T-helper 2 cell (primary cell): ENCODE measurements around the gene SYNPO2.
"Not testable (repeated sequence)": the region's sequence is repeated elsewhere in the genome, so short reads cannot be mapped to it uniquely, and the experiment has no call there.

Source experiments
- DNase-seq, 5 experiments: peaks; one replicate each; pipeline versions ENCODE4 v3.0.0 to v3.0.0-alpha.2; 2012 to 2022
- total RNA-seq, 2 donors: gene quantifications; one replicate each; lab custom pipeline; 2026; lab: John Stamatoyannopoulos, UW

SYNPO2 gene, protein sequence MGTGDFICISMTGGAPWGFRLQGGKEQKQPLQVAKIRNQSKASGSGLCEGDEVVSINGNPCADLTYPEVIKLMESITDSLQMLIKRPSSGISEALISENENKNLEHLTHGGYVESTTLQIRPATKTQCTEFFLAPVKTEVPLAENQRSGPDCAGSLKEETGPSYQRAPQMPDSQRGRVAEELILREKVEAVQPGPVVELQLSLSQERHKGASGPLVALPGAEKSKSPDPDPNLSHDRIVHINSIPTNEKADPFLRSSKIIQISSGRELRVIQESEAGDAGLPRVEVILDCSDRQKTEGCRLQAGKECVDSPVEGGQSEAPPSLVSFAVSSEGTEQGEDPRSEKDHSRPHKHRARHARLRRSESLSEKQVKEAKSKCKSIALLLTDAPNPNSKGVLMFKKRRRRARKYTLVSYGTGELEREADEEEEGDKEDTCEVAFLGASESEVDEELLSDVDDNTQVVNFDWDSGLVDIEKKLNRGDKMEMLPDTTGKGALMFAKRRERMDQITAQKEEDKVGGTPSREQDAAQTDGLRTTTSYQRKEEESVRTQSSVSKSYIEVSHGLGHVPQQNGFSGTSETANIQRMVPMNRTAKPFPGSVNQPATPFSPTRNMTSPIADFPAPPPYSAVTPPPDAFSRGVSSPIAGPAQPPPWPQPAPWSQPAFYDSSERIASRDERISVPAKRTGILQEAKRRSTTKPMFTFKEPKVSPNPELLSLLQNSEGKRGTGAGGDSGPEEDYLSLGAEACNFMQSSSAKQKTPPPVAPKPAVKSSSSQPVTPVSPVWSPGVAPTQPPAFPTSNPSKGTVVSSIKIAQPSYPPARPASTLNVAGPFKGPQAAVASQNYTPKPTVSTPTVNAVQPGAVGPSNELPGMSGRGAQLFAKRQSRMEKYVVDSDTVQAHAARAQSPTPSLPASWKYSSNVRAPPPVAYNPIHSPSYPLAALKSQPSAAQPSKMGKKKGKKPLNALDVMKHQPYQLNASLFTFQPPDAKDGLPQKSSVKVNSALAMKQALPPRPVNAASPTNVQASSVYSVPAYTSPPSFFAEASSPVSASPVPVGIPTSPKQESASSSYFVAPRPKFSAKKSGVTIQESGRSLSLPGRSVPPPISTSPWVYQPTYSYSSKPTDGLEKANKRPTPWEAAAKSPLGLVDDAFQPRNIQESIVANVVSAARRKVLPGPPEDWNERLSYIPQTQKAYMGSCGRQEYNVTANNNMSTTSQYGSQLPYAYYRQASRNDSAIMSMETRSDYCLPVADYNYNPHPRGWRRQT
- 0.31 to 4.0 reads per million in 2 donors for total RNA-seq

DNA sequence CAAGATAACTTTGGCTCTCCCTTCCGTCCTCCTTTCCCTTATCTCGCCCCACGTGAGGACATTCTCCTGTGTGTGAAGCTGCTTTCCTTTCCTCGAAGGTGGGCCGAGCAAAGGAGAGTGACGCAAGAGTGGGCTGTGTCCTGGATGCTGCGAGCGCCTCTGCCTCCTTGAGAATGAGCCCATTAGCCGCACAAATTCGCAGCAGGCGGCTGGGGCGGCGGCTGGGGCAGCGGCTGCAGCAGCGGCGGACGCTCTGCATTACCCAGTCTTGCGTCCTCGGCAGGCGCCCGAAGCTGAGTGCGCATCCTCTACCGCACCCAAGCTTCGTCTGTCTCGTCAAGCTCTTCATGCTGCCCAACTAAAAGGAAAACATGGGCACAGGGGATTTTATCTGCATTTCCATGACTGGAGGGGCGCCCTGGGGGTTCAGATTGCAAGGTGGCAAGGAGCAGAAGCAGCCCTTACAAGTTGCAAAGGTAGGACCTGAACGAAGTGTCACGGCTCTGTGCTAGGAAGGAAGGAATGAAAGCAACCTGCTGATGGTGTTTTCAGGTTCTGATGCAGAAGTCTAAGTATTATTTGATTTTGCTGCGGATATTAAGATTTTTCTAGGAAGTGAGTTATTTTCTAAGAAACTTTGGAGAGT, at the start of gene SYNPO2:
TSS of gene SYNPO2 (plus strand) at position 189 of the 646 bp plus-strand sequence. CDS start at position 372, 183 bp downstream.
- peak in 3 of 5 experiments; percentile 5 to 46 (median 6) for DNase-seq

DNA sequence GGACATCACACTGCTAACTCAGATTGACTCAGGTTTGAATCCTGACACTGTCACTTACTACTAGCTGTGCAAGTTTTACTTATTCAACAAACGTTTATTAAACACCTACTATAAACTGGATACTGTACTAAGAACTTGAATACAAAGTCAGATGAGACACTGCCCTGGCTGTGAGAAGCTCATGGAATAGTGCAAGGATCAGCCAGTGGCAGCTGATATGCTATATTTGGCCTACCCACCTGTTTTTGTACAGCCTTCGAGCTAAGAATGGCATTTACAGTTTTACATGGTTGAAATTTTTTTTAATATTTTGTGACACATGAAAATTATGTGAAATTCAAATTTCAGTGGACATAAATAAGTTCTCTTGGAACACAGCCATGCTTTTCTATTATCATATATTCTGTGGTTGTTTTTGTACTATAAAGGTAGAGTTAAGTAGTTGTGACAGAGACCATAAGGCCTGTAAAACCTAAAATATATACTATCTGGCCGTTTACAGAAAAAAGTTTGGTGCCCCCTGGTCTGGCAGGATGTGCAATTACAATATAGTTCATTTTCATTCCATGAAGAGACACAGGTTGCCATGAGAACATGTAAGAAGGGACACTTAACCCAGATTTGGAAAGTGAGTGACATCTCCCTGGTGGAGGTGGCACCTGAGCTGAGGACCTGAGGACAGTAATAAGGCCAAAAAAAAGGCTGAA, 49.3 kb upstream of the SYNPO2 start:
- DNase-seq = no peak

DNA sequence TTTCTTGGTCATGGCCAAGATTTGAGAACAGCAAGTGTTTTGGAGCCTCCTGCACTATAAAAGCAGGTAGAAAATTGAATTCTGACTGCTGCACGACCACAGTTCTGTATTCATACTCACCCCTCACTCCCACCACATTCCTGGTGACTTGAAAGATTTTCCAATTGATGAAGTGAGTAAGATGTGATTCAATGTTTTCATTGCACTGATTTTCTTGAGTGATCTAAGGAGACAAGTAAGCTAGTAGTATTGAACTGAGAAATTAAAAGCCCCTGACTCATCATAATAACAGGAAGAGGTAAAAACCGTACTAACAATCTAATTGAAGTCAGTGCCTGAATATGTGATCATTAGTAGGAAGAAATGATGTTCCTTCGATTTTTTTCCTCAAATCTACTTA, 46.6 kb upstream of the SYNPO2 start:
- no peak for DNase-seq

DNA sequence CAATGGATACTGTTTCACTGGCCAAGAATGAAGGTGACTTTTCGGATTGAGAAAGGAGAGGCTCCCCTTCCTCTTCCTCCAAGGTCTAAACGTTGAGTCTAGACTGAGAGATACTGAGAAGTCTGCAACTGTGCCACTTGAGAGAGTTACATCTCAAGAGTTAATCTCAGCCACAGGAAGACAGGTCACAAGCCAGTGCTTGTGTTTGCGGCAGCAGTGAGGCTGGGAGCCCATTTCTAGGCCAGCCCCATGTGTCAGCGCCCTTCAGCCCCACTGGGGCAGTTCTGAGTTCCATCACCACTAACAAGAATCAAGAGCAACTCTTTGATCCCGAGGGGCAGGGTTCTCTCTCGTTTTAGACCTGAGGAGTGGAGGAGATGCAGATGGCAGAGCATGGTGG, 45.4 kb upstream of the SYNPO2 start:
- no peak for DNase-seq

DNA sequence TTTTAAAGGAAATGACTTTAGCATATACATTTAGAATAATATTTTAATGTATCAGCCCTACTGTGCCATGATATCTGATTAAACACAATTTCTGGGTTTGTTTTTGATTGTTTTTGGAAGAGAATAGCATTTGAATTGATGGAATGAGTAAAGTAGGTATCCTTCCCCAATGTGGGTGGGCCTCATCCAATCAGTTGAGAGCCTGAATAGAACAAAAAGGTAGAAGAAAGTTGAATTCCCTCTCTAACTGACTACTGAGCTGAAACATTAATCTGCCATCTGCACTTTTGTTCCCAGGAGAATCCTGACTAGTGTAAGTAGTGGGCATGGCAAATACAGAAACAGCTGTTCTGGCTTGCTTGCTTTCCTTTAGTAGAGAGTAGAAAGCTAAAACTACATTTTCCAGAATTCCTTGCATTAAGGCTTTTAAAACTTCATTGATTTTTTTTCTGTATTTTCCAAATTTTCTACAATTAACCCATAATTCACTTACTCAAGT, 43.1 kb upstream of the SYNPO2 start:
- no peak for DNase-seq

DNA sequence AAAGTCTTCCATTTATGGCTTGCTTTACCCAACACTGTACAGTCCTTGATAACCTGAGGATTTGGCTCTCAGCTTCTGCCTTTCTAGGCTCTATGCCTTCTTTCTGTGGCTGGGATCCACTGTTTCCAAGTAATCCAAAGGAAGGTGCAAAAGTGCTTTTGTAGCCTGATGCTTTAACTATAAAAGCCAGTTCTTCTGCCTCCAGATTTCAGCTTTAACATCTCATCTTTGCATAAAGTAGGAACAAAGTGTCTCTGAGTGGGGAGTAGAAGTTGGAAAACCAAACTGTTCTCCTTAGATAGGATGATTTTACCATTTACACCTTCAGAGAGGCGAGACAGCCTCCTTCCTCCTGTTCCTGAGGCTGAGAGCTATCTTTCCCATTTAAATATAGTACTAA, 41.7 kb upstream of the SYNPO2 start:
- DNase-seq = no peak

DNA sequence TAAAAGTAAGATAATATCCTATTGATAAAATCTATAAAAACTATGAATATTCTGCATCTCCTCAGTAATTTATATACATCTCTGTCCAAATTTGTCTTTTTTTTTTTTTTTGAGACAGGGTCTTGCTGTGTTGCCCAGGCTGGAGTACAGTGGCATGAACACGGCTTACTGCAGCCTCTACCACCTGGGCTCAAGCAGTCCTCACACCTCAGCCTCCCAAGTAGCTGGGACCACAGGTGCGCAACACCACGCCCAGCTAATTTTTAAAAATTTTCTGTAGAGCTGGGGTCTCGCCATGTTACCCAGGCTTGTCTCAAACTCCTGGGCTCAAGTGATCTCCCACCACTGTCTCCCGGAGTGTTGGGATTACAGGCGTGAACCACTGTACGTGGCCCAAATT, 40.4 kb upstream of the SYNPO2 start:
- no peak for DNase-seq

DNA sequence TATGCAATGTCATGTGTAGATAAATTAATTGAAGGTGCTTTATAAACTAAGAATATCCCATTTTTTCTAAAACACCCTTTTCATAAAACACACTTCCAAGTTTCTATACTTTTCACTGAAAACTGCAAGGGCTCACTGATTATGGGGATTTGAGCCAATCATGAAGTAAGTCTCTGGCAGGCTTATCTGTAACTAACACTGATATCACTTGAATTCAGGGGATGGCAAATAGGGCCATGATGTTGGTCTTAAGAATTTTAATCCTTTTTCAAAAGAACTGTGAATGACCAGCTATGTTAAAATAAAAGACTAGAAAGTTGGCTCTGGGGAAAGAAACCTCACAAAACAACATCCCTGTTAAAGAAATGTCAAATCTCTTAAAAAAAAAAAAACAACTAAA, 39.8 kb upstream of the SYNPO2 start:
- DNase-seq = no peak

DNA sequence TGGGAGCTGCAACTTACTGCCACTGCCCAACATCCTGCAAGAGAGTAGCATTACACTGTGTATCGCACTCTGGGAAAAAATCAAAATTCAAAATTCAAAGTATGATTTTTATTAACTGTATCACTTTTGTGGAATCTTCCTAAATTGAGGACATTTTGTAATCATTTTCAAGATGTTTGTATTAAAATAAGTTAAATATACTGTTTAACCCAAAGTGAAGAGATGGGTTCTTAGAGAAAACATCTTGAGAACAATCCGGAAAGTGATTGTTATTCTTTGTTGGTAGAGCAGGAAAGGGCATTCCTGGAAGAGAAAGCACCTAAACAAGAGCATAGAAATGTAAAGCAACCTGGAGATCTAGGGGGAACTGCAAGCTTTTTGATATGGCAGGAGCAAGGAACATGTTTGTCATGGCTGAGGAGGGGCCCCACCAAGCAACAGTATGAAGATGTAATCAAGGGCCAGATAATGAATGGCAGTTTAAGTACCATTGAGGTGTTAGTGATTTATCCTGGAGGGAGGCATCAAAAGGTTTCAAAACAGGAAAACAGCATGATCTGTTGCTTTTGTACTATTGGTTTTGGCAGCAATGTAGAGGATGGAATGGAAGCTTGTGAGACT, 38.7 kb upstream of the SYNPO2 start:
- DNase-seq = no peak

DNA sequence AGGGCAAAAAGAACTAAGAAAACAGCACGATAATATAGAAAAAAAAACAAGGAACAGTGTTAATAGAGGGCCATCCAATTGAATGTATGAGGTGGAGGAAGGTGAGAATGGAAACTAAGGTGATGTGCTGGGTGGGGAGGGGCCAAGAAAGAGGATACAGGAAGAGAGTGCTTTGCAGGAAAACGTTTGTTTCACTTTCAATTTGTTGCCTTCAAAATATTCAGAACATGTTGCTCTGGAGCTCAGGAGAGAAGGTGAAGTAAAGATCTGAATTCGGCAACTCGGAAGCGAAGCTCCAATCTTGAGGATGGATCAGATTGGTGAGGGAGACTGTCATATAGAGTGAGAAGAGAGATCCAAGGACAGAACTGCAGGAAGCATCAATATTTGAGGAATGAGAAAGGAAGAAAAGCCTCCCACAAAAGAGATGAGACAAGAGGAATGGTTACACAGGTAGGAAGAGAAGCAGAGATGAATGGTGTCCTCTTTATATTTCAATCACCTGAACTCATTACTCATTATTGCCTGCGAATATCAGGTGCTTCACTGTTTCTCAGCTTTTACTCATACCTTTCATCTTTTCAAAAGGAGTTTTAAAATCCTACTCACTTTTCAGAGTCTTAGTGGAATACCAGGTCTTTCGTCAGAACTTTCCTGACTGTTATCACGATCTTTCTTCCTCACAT, 38.0 kb upstream of the SYNPO2 start:
- DNase-seq = peak in 3 of 5 experiments; percentile 24 to 82 (median 41)

DNA sequence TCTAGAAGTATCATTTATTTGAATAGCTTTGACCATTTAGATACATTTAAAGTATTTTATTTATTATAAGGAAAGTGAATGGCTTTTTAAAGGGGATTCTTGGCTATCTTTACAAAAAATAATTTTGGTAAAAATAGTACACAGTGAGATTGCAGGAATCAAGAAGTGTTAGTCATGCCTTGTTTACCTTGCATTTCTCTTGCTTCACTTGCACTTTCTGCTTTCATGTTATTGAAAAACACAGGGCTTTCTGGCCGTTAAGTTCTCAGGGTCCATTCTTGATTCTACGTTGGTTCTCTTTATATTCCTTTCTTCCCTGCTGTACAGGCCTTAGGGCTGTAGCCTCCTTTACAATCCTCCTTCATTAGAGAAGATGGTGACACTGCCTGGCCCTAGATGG, 30.9 kb upstream of the SYNPO2 start:
- no peak for DNase-seq

DNA sequence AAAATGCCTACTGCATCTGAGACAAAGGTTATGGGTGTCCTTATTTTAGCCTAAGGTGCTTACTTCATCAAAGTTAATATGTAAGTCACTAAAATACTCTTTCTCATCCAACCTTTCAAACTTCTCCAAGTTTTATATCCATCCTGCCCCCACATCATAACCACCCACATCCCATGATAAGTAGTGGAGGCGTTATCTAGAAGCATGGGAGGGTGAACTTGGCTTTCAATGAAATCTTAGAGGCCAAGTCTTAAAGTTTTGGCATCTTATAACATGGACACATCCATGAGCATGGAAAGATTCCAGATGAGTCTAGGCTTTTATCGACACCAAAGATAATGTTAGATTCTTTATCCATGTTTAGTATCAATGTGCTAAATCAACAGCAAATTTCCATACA, 29.9 kb upstream of the SYNPO2 start:
- DNase-seq = no peak

DNA sequence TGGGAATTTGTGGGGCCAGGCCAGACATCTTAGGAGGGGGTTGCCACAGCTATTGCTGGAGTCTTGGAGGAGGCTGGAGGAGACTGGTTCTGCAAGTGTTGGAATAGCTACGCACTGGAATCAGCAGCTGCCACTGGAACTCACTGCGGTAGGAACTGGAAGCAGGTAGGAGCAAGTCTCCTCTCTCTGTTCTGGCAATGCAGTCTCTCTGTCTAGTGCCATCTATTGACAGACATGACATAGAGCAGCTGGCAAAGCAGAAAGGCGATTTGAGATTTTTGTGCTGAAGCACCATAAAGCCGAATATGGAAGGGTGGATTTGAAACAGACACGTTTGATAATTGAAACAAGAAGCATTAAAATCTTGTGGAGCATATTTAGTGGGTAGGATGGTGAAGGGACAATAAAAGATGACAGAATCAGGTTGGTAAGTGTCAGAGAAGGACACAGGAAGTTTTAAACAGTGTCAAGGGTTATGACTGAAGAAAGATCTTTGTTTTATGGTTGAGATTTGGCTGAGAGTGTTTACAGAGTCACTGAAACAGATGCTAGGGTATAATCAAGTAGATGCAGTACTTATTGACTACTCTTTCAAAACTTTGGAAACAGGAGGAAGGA, 23.5 kb upstream of the SYNPO2 start:
- peak in 1 of 5 experiments; percentile 52 for DNase-seq

DNA sequence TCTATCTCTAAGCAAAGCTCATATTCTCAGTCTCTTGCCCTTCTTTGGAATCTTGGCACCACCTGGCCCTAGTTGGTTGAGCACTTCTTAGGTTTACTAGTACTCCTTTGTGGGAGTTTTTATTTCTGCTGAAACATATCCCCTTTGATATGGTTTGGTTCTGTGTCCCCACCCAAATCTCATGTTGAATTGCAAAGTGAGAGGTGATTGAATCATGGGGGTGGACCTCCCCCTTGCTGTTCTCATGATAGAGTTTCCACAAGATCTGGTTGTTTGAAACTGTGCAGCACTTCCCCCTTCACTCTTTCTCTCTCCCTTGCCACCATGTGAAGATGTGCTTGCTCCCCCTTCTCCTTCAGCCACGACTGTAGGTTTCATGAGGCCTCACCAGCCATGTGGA, 22.2 kb upstream of the SYNPO2 start:
- no peak for DNase-seq

DNA sequence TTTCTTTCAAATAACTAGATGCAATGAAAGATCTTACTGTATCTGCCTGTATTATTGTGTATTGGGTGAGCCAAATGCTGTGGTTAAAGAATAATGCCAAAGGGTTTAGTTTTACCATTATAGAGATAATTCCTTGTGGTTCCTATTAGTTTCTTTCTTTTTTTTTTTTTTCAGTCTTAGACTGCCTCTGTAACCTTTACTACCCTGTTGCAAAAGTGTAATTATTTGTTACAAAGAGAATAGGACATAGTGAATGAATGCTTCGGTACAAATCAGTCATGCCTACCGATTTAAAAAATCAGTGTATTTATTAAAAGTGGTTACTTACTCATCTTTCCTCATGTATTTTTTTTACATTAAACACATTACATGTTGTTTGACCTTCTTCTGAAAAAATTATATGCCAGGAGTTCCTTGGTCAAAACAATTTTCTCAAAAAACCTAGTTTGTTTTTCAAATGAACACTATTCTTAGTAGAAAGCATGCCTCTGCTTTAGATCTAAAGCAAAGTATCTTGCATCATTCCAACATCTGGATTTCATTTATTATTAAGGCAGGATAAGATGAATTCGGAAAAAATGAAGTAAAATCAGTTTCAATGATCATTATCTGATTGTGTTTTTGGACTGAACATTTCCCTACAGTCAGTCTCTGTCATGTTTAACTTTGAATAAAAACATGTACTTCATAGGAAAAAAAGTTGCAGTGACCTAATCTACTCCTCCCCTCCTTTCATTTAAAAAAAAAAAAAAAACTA, 21.2 kb upstream of the SYNPO2 start:
- DNase-seq = no peak

DNA sequence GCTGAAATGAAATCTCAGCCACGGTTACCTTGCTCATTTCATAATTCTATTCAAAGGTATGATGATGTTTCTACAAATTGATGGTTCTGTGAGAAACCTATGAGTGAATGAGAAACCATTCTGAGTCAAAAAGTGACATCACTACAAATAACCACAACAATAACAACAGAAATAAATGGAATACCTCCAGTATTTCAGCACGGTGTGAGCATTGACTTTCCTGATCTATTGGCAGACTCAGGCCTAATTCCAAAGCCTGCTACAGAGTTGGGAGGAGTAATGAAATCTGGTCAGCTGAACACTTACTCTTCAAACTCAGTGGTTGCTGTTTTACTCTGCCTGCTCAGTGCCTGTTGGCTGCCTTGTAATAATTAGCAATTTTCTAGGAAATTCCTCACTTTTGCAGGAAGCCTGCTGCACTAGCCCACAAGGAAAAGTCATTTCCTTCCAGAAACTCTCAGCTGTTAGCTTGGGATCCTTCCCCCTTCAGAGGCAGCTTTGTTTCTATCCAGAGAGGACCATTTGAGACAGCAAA, 18.8 kb upstream of the SYNPO2 start:
- no peak for DNase-seq

DNA sequence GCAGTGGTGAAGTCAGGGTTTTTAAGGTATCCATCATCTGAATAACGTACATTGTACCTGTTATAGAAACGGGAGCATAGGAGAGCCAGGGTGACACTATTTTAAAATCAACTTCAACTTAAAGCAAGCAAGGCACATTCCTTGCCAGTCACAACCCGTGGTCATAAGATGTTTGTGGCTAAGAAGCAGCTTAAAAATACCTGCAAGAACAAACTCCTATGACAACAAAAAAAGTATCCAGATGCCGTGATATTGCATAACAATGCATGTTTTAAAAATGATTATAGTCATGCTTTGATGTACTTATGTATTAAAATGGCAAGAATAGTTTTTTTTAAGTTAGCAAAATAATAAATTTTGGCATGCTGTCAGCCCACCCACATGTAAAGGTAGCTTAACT, 16.5 kb upstream of the SYNPO2 start:
- no peak for DNase-seq

DNA sequence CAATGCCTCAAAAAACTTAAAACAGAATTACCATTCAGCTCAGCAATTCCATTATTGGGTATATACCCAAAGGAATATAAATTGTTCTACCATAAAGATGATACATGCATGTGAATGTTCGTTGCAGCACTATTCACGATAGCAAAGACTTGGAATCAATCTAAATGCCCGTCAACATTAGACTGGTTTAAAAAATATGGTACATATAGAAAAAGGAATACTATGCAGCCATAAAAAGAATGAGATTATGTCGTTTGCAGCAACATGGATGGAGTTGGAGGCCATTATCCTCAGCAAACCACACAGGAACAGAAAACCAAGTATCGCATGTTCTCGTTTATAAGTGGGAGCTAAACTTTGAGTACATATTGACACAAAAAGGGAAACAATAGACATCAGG, 10.9 kb upstream of the SYNPO2 start:
- DNase-seq = no peak

DNA sequence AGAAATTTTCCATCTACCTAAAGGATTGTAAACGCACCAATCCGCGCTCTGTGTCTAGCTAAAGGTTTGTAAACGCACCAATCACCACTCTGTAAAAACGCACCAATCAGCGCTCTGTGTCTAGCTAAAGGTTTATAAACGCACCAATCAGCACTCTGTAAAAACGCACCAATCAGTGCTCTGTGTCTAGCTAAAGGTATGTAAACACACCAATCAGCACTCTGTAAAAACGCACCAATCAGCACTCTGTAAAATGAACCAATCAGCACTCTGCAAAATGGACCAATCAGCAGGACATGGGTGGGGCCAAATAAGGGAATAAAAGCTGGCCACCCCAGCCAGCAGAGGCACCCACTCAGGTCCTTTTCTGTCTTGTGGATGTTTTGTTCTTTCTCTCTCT, 10.1 kb upstream of the SYNPO2 start:
- DNase-seq = not testable (repeated sequence)
